ENCODE data around the gene LRRC32.

Gene LRRC32, protein sequence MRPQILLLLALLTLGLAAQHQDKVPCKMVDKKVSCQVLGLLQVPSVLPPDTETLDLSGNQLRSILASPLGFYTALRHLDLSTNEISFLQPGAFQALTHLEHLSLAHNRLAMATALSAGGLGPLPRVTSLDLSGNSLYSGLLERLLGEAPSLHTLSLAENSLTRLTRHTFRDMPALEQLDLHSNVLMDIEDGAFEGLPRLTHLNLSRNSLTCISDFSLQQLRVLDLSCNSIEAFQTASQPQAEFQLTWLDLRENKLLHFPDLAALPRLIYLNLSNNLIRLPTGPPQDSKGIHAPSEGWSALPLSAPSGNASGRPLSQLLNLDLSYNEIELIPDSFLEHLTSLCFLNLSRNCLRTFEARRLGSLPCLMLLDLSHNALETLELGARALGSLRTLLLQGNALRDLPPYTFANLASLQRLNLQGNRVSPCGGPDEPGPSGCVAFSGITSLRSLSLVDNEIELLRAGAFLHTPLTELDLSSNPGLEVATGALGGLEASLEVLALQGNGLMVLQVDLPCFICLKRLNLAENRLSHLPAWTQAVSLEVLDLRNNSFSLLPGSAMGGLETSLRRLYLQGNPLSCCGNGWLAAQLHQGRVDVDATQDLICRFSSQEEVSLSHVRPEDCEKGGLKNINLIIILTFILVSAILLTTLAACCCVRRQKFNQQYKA

DNA sequence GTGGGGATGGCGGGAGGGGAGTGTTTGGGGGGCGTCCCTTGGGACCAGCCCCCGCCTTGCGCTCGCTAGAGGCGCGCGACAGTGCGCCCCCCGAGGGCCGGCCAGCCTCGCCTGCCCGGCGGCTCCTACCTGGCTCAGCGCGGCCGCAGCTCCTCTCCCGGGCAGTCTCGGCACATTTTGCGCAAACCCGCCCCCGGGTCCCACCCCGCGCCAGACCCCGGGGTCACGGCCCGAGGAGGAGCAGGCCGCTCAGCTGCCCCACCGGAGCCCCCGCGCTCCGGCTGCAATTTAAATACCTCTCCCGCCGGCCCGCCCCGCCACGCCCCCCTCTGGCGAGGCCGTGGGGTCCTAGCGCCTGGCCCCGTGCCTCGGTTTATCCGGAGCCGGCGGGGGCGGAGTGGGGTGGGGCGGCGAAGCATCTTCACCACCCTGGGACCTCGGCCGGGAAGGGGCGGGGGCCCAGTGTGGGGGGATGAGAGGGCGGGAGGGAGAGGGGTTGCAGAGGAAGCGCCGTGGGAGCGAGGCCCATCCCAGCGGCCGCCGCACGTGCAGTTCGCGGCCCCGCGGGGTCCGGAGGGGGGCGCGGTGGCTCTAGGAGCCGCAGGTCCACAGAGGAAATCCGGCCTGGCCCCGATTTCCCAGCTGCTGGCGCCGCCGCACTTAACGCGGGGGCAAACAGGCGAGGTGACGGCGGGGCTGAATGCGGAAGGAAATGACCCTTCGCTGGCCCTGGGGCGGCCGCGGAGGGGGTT, at the start of gene LRRC32:
TSS of gene LRRC32 (minus strand) at position 263 of the 752 bp plus-strand sequence. CDS start 4,793 bp downstream, outside the sequence.
- peak; percentile 48 for DNase-seq

DNA sequence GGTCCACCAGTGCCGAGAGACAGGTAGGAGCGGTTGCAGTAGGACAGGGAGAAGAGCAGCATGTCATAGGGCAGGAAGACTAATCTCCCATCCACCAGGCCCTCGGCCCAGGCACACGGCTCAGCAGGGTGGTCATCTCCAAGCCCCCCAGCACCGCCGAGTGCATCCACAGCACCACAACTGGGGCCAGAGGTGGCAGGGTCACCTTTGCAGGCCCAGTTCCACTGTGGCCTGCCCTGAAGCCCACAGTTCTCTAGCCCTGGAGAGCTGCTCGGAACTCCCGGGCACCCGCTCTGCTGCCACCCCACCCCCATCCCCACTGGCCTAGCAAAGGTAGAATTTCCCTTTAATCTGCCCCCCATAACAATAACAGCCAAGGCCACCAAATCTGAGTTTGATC, 49.1 kb upstream of the LRRC32 start:
- no peak for DNase-seq

DNA sequence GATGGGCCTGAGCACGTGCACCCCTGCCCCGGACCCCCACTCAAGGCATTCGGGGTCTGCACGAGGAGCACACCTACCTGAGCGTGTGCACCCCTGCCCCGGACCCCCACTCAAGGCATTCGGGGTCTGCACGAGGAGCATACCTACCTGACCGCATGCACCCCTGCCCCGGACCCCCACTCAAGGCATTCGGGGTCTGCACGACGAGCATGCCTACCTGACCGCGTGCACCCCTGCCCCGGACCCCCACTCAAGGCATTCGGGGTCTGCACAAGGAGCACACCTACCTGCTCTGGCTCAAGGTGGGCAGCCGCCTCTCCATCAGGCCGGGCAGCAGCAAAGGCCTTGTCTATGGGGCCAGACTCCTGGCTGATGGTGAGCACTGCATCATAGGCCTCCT, 48.7 kb upstream of the LRRC32 start:
- no peak for DNase-seq

DNA sequence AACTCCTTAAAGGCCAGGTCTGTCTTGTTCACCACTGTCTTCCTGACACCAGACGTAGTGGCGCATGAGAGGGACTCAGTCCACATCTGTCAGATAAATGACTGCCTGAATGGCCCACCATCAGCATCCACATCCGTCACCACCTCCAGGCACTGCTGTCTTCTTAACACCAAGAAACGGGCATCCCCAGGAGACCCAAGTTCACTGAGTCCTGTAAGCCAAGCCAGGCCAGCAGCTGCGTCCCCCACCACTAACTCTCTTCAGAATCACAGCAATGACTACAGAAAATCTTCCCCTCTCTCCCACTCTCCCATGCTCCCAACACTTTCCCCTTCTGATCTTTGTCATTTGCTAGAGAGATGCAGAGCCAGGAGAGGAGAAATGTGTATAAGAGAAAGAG, 47.3 kb upstream of the LRRC32 start:
- DNase-seq: no peak

DNA sequence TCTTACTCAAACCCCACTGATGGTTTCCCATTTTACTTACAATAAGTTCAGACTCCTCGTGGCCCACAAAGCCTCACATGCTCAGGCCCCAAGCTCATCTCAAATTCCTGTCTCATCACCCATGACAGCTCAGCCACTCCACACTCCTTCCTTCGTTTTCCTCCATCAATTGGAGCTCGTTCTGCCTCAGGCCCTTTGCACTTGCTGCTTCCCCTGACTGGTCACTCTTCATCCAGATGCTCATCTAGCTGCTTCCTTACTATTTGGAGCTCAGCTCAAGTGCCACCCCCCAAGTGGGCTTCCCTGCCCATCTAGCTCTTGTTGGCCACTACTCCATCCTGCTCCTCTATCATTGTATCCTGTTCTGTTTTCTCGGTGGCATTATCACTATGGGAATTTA, 46.8 kb upstream of the LRRC32 start:
- DNase-seq: no peak

DNA sequence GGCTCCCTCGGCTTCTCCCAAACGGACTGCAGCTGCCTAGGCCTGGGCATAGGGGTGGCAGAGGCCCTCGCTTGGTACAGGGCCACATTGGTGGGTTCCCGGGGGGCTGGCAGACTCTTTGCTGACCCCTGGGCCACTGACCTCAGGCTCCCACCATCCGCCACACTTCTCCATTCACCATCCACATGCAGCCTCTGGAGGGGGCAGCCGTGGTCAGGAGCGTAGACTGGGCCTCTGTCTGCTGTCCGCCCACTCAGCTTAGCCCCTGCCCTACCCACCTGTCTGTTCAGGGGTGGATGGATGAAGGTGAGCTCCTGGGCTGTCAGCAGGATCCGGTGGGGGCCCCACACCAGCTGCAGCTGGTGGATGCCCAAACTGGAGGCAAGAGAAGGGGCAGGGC, 45.7 kb upstream of the LRRC32 start:
- DNase-seq: no peak

DNA sequence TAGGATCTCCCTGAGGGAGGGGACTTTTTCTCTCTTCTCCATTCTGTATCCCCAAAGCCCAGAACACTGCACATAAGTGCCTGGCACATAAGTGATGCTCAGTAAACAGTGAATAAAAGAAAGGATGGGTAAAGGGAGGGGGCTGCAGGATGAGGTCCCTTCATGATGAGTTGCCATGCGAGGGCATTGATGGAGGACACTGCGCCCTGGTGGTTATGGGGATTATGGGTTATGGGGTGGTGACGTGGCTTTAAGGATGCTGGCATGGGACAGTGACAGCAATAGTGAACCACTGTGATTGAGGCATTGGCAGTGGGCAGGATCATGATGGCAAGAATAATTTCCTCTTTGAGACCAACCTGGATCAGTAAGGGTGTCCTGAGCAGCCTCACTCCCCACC, 43.9 kb upstream of the LRRC32 start:
- no peak for DNase-seq

DNA sequence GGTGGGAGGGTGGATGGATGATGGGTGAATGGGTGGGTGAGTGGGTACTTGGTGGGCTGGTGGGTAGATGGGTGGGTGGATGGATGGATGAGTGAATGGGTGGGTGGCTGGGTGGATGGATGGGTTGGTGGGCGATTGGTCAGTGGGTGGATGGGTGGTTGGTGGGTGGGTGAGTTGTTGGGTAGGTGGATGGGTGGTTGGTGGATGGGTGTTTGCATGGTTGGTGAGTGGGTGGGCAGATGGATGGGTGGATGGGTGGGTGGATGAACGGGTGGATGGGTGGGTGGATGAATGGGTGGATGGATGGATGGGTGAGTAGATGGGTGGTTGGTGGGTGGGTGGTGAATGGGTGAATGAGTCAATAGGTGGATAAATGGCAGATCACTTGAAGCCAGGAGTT, 43.0 kb upstream of the LRRC32 start:
- DNase-seq: no peak

DNA sequence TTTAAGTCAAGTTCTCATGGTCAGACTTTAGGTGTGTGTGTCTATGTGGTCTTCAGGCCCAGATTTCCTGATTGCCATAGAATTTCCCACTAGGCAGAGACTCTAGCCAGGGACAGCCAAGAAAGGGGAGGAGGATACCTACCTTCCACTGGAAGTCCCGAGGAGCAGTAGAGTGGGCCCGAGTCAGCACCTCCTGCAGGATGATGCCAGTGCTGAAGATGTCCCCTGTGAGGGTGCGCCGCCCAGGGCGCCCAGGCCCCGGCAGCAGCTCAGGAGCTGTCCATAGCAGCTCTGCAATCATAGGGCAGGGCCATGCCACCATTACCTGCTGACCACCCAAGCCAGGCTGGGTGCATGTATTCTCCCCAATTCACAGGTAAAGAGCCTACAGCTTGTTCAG, 41.6 kb upstream of the LRRC32 start:
- DNase-seq: no peak

DNA sequence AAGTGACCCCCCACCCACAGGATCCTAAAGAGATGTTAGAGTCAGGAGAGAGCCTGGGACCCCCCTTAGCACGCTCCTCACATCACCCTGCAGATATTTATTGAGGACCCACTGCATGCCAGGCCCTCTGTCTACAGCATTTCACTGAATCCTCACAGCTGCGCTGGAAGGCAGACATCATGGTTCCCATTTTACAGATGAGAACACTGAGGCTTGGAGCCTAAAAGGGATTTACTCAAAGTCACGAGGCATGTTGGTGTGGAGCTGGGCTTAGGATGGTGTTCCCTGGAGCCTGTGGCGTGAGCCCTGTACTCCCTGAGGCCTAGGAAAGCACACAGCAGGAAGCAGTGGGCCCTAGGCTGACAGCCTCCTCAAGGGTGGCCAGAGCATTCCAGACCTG, 39.2 kb upstream of the LRRC32 start:
- DNase-seq: no peak

DNA sequence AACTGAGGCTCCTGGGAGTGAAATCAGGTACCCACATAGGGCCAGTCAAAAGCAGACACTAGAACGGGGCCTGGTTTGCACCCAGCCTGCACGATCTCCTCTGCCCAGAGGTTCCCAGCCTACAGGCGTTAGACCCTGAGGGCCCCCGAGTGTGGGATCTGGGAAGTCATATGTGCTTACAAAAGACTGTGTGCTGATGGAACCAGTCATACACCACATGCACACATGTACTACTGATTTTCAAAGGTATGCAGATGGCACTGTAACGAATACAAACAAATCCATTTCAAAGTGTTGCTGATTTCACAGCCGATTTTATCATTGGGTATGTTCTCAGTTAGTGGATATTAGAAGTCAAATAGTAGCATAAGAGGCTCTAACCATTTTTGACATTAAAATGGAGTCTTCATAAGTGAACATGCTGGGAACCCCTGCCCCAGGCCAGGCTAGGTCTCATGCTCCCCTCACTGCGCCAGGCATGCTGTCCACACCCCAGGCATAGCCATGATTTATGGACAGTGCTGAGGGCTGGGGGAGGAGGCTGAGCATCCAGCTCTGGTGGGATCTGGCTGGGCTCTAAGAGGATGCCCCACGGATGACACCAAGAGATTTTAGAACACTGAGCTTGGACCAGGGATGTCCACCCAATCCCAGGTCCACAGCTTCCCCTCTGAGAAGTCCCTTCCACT, 38.6 kb upstream of the LRRC32 start:
- no peak for DNase-seq

DNA sequence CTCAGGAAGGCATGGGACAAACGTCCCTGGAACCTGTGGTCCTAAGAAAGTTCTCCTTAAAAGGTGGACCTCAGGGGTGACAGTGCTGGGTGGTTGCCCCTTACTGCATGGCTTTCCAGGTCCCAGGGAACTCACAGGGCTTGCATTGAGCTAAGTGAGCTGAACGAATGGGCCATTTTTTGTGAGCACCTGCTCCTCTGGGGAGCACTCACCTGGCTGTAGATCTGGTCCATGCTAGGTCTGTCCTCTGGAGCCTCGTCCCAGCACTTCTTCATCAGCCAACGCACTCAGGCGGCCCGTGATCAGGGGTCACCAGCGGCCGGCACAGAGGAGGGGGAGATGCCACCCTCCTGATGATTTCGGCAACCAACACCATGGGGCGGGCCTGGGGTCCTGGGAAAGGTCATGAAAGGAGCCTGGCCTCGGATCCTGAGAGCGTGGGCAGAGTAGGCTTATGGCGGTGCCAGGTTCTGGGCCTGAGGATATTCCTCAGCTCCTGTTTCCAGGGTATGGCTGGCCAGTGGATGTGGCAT, 36.8 kb upstream of the LRRC32 start:
- no peak for DNase-seq

DNA sequence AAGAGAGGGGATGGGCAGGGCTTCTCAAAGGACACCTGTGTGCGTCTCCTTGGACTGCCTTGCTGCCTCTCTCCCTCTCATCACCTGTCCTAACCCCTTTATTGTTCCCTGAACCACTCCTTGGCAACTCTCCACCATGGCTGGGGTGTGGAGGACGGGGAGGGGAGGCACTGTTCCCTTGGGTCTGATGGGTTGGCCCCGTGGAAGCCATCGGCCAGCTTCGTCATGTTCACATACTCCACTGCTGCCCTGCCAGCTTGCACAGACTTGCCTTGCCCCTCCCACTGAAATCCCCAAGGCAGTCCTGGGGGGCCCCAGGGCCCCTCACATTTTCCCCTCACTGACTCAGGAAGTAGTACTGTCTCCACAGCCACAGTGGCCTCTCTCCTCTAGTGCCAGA, 36.1 kb upstream of the LRRC32 start:
- DNase-seq: no peak

DNA sequence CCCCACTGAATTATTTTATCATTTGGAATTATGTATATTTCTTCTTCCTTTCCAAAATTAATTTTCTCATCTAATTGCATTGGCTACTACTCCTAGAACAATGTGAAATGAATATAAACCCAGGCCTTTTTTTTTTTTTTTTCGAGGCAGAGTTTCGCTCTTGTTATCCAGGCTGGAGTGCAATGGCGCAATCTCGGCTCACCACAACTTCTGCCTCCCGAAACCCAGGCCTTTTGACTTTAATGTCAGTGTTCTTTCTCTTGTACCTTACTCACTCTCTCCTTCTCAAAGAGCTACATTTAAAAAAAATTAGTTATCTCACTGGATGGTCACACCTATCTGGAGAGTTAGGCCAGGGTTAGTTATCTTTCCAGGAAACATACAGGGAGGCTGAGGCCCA, 35.3 kb upstream of the LRRC32 start:
- no peak for DNase-seq

DNA sequence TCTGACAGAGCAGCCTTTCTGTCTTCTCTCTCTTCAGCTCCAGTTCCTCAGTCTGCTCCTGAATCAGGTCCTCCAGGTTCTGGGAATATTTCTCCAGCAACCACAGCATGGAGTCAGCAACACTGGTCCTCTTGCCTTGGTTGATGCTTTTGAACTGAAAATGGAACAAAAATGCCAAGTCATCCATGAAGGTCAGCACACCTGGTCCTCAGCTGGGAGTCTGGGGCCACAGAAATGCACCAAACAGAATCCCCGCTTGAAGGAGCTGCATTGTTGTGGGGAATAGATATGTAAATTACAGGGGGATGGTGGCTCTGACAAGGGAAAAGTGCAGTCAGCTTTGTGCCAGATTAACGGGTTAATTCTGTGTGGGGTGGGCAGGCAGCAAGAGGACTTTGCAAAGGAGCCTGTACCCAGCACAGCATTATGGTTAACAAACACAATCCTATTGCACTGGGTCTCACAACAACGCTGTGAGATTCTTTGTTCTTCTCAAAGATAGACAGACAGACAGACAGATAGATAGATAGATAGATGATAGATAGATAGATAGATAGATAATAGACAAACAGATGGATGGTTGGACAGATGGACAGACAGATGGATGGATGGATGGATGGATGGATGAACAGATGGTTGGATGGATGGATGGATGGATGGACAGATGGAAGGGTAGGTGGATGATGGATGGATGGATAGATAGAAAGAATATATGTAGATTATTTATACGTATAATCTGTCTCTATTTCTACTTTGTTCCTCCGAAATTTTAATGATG, 33.8 kb upstream of the LRRC32 start:
- no peak for DNase-seq

DNA sequence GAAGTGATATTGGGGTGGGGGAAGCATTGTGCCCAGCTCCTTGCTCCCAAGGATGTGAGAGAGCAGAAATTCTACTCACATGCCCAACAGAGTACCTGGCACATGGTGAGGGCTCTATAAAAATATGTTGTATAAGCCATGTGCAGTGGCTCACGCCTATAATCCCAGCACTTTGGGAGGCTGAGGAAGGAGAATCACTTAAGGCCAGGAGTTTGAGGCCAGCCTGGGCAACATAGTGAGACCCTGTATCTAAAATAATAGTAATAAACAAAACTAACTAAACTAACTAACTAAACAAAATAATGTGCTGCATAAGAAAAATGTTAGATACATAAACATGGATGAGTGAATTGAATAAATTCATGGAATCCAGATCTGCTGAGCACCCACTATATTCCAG, 33.2 kb upstream of the LRRC32 start:
- no peak for DNase-seq

DNA sequence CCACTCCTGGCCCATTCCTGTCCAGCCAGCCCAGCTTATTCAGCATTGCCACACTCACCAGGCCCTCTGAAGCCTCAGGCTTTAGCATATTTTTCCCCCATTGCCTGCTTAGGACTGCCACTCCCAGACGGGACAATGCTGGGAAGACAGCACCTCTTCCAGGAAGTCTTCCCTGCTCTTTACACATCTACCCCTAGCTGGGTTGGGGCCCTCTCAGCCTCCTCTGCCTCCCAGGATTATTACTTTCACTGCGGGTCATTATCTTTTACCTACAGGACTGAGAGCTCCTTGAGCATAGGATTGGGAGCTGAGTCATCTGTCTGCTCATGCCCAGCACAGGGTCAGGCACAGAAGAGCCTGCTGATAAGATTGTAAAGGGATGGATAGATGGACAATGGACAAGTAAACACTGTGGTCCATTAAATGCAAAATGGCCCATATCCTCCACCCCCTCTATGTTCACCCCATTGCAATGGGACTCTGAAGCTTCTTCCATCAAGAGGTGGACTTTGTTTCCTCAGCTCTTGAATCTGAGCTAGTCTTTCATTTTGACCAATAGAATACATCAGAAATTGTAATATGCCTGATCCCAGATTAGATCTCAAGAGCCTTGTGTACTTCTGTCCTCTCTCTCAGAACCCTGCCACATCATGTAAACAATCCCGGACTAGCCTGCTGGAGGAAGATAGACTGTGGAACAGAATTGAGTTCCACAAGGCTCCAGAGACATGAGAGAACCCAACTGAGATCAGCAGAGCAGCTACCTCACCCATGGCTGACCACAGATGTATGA, 32.0 kb upstream of the LRRC32 start:
- no peak for DNase-seq

DNA sequence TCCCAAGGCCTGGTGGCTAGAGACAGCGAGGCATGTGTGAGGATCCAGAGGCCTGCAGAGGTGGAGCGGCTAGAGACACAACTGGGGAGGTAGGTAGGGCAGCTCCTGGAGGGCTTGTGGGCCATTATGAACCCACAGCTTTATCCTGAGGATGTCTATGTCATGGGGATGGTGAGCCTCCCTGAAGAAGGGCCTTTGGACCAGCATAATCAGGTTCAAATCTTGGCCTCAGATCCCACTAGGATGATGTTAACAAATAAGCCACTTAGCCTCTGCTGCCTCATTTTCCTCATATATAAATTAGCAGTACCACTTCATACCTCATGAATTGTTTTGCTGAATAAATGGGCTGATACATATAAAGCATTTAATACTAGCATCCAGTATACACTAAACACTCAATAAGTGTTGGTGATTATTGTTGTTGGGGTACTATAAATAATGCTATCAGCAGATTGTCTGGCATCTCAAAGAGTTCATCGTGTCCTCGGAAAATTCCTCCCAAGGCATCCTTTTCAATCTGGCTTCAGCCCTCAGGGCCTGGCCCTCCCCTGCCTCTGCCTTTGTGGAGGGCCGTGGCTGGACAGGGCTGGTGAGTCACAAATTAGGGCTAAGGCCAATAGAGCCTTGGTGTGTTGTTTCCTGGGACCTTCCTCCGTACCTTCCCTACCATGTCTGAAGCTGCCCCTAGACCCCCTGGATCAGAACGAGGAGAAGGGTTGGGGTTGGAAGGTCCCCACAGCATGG, 30.9 kb upstream of the LRRC32 start:
- DNase-seq: no peak

DNA sequence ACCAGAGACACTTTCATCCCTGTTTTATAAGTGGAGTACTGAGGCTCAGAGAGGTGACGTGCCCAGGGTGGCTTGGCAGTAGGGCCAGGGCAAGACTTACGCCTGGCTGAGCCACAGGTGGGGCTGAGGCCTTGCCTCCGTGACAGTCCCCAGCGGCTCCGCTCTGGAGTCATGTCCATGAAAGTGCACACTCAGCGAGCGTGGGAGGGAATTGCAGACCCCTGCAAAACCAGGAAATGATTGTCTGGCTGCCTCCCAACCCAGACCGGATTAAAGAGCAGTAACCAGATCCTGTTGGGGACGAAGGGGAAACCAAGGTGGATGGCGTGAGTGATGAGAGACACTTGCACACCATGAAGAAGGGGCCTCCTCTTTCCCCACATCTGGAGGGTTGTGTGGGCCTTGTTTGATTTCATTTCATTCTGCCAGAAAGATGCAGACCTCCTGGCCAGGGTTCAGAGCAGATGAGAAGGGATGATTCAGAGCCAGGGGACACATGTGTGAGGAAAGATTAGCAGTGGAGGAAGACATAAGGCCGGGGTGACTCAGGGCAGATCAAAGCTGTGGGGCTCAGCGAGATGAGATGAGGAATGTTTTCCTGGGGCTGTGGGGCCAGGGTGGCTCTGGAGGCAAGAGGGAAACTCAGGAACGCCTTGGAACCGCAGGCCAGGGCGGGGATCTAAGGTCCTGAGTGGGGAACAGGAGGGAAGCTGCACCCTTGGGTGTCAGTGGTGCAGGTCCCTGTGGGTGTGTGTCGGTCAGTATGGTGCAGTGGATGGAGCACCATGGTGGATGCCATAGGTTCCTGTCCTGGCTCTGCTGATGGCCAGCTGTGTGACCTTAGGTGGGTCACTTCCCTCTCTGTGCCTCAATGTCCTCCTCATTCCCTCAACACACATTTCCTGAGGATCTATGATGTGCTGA, 29.9 kb upstream of the LRRC32 start:
- DNase-seq: no peak

Data from stimulated activated CD4-positive, alpha-beta T cell treated with anti-CD3 and anti-CD28 coated beads, Interleukin-4, amount 100 ng/mL, for 1 hour (primary cell).